Measurements from ENCODE around the gene ACBD7. TPM values are rescaled to one million over a fixed set of nuclear protein-coding genes. Genes with fewer than 3 reads are reported as not detected.

ACBD7 gene
- total and polyA plus RNA-seq, 9 of the 15 experiments (the other 6 are each of a cell fraction or from before 2014, with no cell fraction given), result 0.21 to 3.2 (median 0.84) TPM

GRCh38 chr10:15043674-15044073 is 44.9 kb downstream of the ACBD7 start, which contains the start of gene OLAH (continued):
- no peak for TF ChIP-seq THAP12 (CRISPR knock-in tag; IDR thresholded peaks at IDR 0.05)
- TF ChIP-seq HDAC8 (tag; IDR thresholded peaks at IDR 0.05), result no peak
- no peak for TF ChIP-seq PRPF4 (IDR thresholded peaks at IDR 0.05; ENCODE audit: insufficient read depth, low read depth, low read length, poor library complexity, severe bottlenecking)
- TF ChIP-seq GTF3C2 (IDR thresholded peaks at IDR 0.05; ENCODE audit: borderline replicate concordance, extremely low read depth, insufficient read length), result no peak
- TF ChIP-seq ZNF324 (CRISPR knock-in tag; IDR thresholded peaks at IDR 0.05), result peak; percentile 82
- no peak for TF ChIP-seq ZNF407 (IDR thresholded peaks at IDR 0.05; ENCODE audit: low read depth)
- no peak for TF ChIP-seq ZNF778 (CRISPR knock-in tag; IDR thresholded peaks at IDR 0.05)
- no peak for TF ChIP-seq CXXC5 (CRISPR knock-in tag; IDR thresholded peaks at IDR 0.05)
- no peak for TF ChIP-seq ERF (CRISPR knock-in tag; IDR thresholded peaks at IDR 0.05)
- 0 out of 2 replicates have a peak, but pooled peaks have one; percentile 49 for TF ChIP-seq GABPA (tag; conservative IDR thresholded peaks at IDR 0.05; ENCODE audit: low read depth)
- no peak for TF ChIP-seq NEUROD1 (IDR thresholded peaks at IDR 0.05; ENCODE audit: borderline replicate concordance, low read depth, low read length, partially characterized antibody)
- 0 out of 2 replicates have a peak, but pooled peaks have one; percentile 18 for TF ChIP-seq ETV1 (tag; conservative IDR thresholded peaks at IDR 0.05; ENCODE audit: low read depth)
